Measurements from ENCODE around the gene SCFD2. TPM values are rescaled to one million over a fixed set of nuclear protein-coding genes. Genes with fewer than 3 reads are reported as not detected.

SCFD2 gene
- total RNA-seq, 1 experiment from 2014 or later = 13.5 TPM

DNA sequence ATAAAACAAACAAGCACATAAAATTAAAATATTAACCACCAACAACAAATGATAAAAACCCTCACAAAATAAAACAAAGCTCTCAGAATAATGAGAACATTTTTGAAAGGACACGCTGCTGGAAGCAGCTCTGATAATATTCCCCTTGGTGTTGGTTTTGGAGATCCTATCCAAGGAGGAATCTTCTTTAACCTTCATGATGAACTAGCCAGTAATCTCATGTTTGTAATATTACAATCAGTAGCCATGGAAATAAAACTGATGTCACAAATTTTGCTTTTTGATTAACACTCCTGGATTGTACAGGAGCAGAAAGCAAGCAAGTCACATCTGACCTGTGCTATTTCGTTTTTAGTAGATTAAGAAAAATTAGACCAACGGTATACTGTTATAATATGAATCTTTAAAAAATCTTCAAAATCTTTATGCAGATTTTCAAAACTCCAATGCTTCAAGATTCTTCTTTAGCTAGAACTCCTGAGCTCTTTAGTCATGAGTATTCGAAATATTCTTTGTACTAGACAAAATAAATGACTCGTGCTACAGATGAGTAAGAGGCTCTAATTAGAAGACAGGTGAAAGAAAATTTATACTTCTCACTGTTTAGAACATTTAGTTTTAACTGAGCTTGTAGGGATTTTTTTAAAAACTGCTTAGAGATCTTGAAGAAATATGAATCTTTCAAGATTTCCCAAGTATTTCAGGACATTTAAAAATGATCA lies 349.6 kb downstream of the SCFD2 start:
- Histone ChIP-seq H3K4me3 (ENCODE audit: insufficient read depth, low read depth, low read length) (no peak overlapping the region), H3K27me3 (ENCODE audit: control insufficient read depth, insufficient read depth, low read length) (no peaks in the 10 kb centered on the region), H3K36me3 (replicated peaks; ENCODE audit: control insufficient read depth, insufficient read depth, low read length) (no peaks in the 10 kb centered on the region)
- no peak for DNase-seq

DNA sequence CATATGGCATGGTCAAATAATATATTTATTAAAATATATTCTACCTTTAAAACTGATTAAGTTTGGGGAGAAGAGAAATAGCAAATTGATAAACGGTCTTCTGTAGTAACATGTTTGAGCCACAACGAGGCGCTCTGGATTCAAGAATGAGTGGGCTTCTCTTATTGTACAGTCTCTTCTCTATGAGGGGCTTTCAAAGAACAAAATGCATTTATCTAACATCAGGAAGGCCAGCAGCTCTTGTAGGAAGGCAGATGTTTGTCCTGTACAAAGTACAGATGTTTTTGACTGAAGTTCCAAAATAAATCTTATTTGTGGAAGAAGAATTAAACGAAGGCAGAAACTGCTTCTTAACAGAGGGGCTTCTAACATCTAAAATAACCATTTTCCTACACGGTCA lies 350.2 kb downstream of the SCFD2 start:
- Histone ChIP-seq H3K4me3 (ENCODE audit: insufficient read depth, low read depth, low read length) (no peak overlapping the region), H3K27me3 (ENCODE audit: control insufficient read depth, insufficient read depth, low read length) (no peaks in the 10 kb centered on the region), H3K36me3 (replicated peaks; ENCODE audit: control insufficient read depth, insufficient read depth, low read length) (no peaks in the 10 kb centered on the region)
- DNase-seq = no peak

DNA sequence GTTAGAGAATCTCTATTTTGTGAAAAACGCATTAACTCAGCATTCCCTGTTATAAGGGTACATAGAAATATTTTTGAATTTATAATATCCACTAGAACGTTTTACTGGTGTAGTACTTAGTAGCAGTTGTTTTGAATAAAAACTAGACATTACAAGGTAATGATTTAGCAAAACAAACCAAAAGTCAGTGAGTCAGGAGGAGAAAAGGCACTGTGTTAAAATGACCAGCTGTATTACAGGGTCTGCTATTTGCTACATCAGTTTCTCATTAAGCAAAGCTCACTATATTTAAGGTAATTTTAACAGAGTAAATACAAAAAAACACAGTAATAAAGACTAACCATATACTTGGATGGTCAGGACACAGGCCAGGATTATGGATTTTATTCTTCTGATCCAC lies 351.0 kb downstream of the SCFD2 start:
- no peaks in the 10 kb centered on the region for H3K36me3 ChIP-seq (replicated peaks; ENCODE audit: control insufficient read depth, insufficient read depth, low read length)
- no peak for DNase-seq
- no peaks in the 10 kb centered on the region for H3K27me3 ChIP-seq (ENCODE audit: control insufficient read depth, insufficient read depth, low read length)
- H3K4me3 ChIP-seq (ENCODE audit: insufficient read depth, low read depth, low read length) = no peak overlapping the region

DNA sequence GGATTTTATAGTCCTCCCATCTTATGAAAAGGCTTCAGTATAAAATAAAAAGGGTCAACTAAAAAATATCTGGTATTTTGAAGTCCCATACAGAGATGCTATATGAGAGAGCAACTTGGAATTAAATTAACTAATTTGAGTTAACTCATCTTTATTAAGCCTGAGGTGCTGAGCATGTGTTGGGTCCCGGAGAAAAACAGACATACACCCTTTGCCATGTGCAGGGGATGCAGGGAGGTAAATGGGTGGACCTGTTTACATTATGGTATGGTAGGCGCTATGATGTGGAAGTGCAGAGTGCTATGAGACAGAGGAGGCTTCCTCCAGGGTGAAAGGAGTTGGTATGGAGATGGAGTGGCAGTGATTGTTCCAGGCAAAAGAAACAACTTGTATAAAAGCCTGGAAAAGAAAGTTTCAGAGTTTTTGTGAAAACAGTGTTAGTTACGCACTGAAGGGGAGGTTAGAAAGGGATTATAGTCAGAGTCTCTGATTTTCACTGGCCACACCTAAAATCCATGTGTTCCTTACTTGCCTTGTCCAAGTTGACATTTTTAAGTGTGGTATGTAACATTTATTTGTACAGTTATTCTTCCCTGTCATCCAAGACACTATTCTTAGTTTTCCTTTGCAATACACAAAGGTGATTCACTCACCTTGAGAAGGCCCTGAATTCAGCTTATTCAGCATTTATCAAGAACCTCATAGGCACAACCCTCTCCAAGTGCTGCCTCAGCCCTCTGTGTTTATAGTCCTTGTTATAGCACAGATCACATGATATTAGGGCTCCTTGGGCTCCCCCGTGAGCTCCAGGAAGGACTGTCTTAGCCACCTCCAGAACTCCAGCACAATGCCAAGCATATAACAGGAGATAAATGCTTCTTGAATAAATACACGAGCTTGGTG lies 351.7 kb downstream of the SCFD2 start:
- H3K4me3 ChIP-seq (ENCODE audit: insufficient read depth, low read depth, low read length) = no peak overlapping the region
- DNase-seq = no peak
- H3K27me3 ChIP-seq (ENCODE audit: control insufficient read depth, insufficient read depth, low read length) = no peaks in the 10 kb centered on the region
- H3K36me3 ChIP-seq (replicated peaks; ENCODE audit: control insufficient read depth, insufficient read depth, low read length) = no peaks in the 10 kb centered on the region

DNA sequence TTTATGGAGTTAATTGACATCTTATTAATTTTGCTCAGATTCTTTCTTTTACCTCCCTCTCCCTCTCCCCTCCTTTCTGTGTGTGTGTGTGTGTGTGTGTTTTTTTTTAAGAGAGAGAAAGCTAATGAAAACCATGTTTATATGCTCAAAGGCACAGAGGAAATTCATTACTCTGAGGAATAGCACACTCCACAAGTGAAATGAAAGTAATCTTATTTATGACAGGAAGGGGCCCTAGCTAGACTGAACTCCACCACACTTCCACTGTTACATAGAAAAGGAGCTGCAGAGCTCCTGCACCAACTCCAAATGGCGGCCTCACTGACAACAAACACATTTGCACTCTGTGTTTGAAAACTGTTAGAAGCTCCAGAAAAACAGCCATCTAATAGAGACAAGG lies 353.1 kb downstream of the SCFD2 start:
- no peaks in the 10 kb centered on the region for H3K36me3 ChIP-seq (replicated peaks; ENCODE audit: control insufficient read depth, insufficient read depth, low read length)
- no peaks in the 10 kb centered on the region for H3K27me3 ChIP-seq (ENCODE audit: control insufficient read depth, insufficient read depth, low read length)
- no peak overlapping the region for H3K4me3 ChIP-seq (ENCODE audit: insufficient read depth, low read depth, low read length)
- DNase-seq = no peak

DNA sequence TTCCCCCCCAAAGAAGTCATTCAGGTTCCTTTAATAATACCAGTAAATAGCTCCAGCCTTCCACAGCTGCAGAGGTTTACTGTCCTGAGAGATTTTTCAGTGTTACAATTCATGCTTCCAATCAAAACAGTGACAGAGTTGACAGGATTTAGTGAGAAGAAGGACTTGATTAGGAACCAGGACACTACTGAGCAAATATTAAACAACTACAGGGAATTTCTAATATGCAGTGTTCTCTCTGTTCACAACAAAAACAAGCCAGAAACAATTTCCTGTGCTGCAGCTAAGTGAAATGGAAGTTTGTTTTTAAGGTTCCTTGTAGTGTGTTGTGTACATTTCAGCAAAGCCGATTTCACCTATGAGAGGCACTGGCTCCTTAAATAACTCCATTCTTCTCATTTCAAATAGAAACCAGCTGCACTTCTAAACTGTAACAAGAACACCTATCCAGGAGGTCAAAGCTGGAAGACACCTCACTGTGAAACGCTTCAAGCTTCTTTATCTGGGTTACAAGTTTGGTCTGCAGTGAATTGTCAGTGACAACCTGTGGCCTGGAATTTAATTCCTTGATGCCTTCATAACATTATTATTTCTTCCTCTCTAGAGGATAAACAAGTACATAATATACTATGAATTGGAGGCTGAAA lies 354.5 kb downstream of the SCFD2 start:
- no peak for DNase-seq
- no peak overlapping the region for H3K4me3 ChIP-seq (ENCODE audit: insufficient read depth, low read depth, low read length)
- H3K36me3 ChIP-seq (replicated peaks; ENCODE audit: control insufficient read depth, insufficient read depth, low read length) = no peaks in the 10 kb centered on the region

DNA sequence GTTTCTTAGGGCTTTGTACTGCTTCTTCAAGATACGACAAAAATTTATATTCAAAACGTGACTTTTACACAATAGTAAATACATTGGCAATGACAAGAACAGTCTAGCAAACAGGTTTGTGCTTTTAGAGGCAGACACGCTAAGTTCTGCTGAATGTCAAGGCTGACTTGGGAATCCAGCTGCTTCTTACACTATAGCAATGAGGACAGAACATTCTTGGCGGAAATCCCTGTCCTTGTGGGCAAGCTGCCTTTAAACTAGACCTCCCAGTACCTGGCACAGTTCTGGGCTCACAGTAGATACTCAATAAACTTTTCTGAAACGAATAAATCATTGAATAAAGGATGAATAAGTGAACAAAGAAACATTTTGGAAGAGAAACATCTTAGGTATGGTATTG lies 355.5 kb downstream of the SCFD2 start:
- Histone ChIP-seq H3K4me3 (ENCODE audit: insufficient read depth, low read depth, low read length) (no peak overlapping the region), H3K36me3 (replicated peaks; ENCODE audit: control insufficient read depth, insufficient read depth, low read length) (no peaks in the 10 kb centered on the region), H3K27me3 (ENCODE audit: control insufficient read depth, insufficient read depth, low read length) (no peaks in the 10 kb centered on the region)
- no peak for DNase-seq

More for the DNA sequence above, 354.5 kb downstream of the SCFD2 start:
- H3K27me3 ChIP-seq (ENCODE audit: control insufficient read depth, insufficient read depth, low read length) = no peaks in the 10 kb centered on the region

DNA sequence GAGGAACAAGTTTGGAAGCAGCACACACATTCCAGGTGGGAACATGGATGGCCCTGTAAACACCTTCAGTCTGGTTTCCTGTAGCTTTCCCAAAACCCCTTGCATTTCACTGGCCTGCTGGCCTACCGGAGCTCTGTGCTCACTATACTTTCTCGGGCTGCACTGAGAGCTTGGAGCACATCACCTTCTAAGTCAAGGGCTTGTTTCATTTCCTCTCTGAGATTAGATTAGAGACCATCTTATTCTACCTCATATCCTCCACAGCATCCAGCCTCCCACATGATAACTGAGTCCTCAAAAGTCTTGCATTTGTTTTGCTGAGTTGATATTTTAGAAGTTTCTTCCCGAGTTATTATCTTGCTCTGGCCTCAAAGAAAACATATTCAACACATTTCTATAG lies 356.0 kb downstream of the SCFD2 start:
- H3K4me3 ChIP-seq (ENCODE audit: insufficient read depth, low read depth, low read length) = no peak overlapping the region
- no peak for DNase-seq
- no peaks in the 10 kb centered on the region for H3K36me3 ChIP-seq (replicated peaks; ENCODE audit: control insufficient read depth, insufficient read depth, low read length)
- no peaks in the 10 kb centered on the region for H3K27me3 ChIP-seq (ENCODE audit: control insufficient read depth, insufficient read depth, low read length)

DNA sequence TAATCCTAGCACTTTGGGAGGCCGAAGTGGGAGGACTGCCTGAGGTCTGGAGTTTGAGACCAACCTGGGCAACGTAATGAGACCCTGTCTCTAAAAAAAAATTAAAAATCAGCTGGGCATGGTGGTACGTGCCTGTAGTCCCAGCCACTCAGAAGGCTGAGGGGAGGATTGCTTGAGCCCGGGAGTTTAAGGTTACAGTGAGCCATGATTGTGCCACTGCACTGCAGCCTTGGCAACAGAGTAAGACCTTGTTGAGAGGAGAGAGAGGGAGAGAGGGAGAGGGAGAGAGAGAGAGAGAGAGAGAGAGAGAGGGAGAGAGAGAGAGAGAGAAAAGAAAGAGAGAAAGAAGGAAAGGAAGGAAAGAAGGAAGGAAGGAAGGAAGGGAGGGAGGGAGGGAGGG lies 358.8 kb downstream of the SCFD2 start:
- DNase-seq = no peak
- Histone ChIP-seq H3K27me3 (ENCODE audit: control insufficient read depth, insufficient read depth, low read length) (no peaks in the 10 kb centered on the region), H3K4me3 (ENCODE audit: insufficient read depth, low read depth, low read length) (no peak overlapping the region), H3K36me3 (replicated peaks; ENCODE audit: control insufficient read depth, insufficient read depth, low read length) (no peaks in the 10 kb centered on the region)

DNA sequence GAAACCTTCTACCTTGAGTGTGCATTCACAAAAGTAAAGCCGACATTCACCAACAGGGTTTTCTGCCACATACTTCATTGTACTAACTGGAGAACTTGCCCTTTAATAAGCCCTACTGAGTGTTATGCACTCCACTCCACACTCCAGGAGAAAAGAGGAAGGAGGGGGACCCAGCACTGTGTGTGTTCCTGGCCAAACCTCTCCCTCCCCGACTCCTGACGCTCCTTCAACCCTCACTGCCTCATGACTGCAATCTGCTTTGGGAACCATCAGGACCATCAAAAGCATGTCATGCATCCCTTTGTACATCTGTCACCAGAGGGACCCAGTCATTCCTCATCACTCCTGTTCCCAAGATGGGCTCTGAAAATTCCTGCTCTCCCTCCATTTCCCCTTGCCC lies 360.1 kb downstream of the SCFD2 start:
- no peak for DNase-seq
- H3K4me3 ChIP-seq (ENCODE audit: insufficient read depth, low read depth, low read length) = no peak overlapping the region
- H3K36me3 ChIP-seq (replicated peaks; ENCODE audit: control insufficient read depth, insufficient read depth, low read length) = no peaks in the 10 kb centered on the region
- H3K27me3 ChIP-seq (ENCODE audit: control insufficient read depth, insufficient read depth, low read length) = no peaks in the 10 kb centered on the region

DNA sequence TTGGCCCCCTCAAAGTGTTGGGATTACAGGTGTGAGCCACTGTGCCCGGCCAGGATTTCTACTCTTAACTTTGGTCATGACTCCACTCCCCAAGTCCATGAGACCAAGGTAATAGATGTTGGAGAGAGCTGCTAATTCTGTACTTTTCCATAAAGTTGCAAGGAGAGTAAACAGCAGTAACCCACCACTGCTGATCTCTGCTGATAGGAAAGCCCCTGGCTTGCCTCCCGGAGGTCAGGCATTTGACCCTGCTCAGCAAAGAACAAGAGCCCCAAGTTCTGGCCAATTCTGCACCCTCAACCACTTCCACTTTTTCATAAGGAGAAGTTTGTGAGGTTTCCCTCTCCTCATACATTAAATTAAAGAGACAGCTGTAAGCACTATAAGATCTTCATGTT lies 360.7 kb downstream of the SCFD2 start:
- DNase-seq = no peak
- H3K36me3 ChIP-seq (replicated peaks; ENCODE audit: control insufficient read depth, insufficient read depth, low read length) = no peaks in the 10 kb centered on the region
- no peak overlapping the region for H3K4me3 ChIP-seq (ENCODE audit: insufficient read depth, low read depth, low read length)
- no peaks in the 10 kb centered on the region for H3K27me3 ChIP-seq (ENCODE audit: control insufficient read depth, insufficient read depth, low read length)

DNA sequence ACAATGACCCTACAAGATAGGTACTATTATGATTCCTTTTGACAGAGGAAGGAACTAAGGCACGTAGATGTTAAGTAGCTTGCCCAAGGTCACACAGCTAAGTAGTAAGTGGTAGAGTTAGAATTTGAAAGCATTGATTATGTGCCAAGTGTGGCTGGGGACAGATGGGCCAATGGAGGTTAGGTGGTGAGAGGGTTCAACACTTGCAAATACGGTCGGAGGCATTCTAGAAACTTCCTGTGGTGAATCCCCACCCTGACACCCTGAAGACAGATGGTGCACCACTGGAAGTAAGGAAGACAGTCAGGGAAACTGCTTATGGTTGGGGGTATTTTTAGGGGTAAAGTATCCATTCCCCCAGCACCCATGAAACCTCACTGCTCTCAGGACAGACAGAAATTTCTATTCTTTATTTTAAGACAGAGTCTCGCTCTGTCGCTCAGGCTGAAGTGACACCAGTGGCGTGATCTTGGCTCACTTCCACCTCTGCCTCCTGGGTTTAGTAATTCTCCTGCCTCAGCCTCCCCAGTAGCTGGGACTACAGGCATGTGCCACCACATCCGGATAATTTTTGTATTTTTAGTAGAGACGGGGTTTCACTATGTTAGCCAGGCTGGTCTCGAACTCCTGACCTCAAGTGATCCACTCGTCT lies 361.2 kb downstream of the SCFD2 start:
- Histone ChIP-seq H3K36me3 (replicated peaks; ENCODE audit: control insufficient read depth, insufficient read depth, low read length) (no peaks in the 10 kb centered on the region), H3K4me3 (ENCODE audit: insufficient read depth, low read depth, low read length) (no peak overlapping the region), H3K27me3 (ENCODE audit: control insufficient read depth, insufficient read depth, low read length) (no peaks in the 10 kb centered on the region)
- DNase-seq = no peak

DNA sequence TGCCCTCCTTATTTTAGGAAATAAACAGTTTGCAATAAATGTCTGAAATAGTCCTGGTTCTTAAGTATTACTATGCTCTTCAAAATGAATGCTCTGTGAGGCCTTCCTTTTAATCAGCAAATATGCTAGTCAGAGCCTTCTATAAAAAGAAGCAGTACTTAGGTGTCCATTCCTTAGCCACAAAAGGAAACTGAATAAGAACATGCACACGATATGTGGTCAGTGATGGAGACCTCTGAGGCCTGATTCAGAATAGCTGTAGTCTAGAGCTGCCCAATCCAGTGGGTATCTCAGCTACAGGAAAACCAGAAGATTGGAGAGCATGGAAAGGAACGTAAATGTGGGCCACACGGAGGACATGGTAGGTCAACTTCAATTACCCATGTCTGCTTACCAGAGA lies 361.9 kb downstream of the SCFD2 start:
- no peak for DNase-seq
- Histone ChIP-seq H3K36me3 (replicated peaks; ENCODE audit: control insufficient read depth, insufficient read depth, low read length) (no peaks in the 10 kb centered on the region), H3K27me3 (ENCODE audit: control insufficient read depth, insufficient read depth, low read length) (no peaks in the 10 kb centered on the region), H3K4me3 (ENCODE audit: insufficient read depth, low read depth, low read length) (no peak overlapping the region)

DNA sequence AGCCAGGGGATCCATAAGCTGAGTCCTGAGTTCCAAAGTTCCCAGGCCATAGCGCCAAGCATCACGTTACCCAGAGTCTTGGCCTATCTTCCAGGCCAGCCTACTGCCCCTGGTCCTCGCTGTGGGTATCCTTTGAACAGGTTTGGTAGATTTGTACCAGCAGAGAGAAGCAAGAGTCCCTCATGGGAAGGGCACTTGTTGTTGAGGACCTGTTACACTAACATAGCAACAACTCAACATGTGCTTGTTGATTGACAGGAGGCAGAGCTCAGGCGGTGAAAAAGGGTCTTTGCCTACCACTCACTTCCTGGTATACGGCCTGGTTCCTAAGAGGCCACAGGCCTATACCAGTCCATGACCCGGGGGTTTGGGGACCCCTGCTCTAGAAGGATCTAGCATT lies 365.3 kb downstream of the SCFD2 start:
- H3K36me3 ChIP-seq (replicated peaks; ENCODE audit: control insufficient read depth, insufficient read depth, low read length) = no peaks in the 10 kb centered on the region

More for the DNA sequence above, 365.3 kb downstream of the SCFD2 start:
- Histone ChIP-seq H3K27me3 (ENCODE audit: control insufficient read depth, insufficient read depth, low read length) (no peaks in the 10 kb centered on the region), H3K4me3 (ENCODE audit: insufficient read depth, low read depth, low read length) (no peak overlapping the region)
- DNase-seq = no peak
